Measurements from ENCODE around the gene AFF2.

DNA sequence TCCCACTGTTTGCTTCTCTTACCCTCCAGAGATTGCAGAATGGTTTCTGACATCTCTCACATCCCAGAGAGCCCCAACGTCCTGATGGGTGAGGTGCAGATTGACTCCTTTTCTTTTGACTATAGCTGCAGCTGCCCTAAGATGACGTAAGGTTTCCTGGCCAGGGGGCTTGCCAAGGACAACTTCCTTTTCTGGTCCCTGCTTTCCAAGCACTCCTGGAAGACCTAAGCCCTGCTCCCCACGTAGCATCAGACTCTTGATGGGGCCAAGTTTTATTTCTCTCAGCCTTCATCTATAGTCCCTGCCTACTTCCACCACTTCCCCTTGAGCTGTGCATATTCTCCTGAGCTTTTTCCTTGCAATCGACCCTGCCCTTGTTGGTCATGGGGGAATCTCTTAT, 507.0 kb downstream of the AFF2 start:
- TF ChIP-seq, protein P1, sequence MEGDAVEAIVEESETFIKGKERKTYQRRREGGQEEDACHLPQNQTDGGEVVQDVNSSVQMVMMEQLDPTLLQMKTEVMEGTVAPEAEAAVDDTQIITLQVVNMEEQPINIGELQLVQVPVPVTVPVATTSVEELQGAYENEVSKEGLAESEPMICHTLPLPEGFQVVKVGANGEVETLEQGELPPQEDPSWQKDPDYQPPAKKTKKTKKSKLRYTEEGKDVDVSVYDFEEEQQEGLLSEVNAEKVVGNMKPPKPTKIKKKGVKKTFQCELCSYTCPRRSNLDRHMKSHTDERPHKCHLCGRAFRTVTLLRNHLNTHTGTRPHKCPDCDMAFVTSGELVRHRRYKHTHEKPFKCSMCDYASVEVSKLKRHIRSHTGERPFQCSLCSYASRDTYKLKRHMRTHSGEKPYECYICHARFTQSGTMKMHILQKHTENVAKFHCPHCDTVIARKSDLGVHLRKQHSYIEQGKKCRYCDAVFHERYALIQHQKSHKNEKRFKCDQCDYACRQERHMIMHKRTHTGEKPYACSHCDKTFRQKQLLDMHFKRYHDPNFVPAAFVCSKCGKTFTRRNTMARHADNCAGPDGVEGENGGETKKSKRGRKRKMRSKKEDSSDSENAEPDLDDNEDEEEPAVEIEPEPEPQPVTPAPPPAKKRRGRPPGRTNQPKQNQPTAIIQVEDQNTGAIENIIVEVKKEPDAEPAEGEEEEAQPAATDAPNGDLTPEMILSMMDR (IDR thresholded peaks at IDR 0.05) = no peak
- no peak for TF ChIP-seq POLR2A (IDR thresholded peaks at IDR 0.05)
- no peak for TF ChIP-seq EP300 (IDR thresholded peaks at IDR 0.05; ENCODE audit: low read depth)
- TF ChIP-seq POLR2AphosphoS5 (IDR thresholded peaks at IDR 0.05) = no peak
